ENCODE data around the gene NCL.

The NCL gene

DNA sequence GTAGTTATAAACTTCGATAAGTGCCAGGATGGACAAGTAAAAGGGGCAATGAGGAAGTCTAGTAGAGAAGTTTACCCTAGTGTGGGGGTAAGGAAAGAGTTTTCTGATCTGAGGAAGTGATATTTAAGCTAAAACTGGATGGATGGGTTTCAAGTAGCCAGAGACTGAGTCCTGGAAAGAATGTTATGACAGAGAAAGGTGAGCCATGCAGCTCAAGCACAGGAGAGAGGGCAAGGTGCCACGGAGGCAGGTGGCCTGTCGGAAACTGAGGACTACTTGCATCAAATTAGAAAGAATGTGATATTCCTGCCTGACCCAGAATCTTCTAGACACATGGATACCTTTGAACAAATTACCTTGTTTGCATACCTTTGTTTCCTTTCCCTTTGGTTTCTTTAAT lies 39.5 kb upstream of the NCL start:
- H3K9me3 ChIP-seq (ENCODE audit: control insufficient read depth, insufficient read depth, low read length), result no peaks in the 10 kb centered on the region
- H3K4me3 ChIP-seq (ENCODE audit: low read length), result no peak overlapping the region
- H3K4me1 ChIP-seq (ENCODE audit: control insufficient read depth, low read length), result no peaks in the 10 kb centered on the region
- H3K27ac ChIP-seq (ENCODE audit: low read depth, low read length), result no peak overlapping the region
- no peaks in the 10 kb centered on the region for H3K79me2 ChIP-seq (ENCODE audit: control insufficient read depth, low read length)
- no peaks in the 10 kb centered on the region for H4K20me1 ChIP-seq (ENCODE audit: control insufficient read depth, insufficient read depth, low read depth, low read length)
- H3F3A ChIP-seq (ENCODE audit: control insufficient read depth, insufficient read depth), result no peaks in the 10 kb centered on the region
- TF ChIP-seq CTCF (IDR thresholded peaks at IDR 0.05; ENCODE audit: low read depth, low read length, poor library complexity, severe bottlenecking), result no peak
- no peak for TF ChIP-seq EZH2phosphoT487 (IDR thresholded peaks at IDR 0.05; ENCODE audit: borderline replicate concordance, low read length)
- H3K9me2 ChIP-seq (replicated peaks; ENCODE audit: control insufficient read depth, low read length), result no peaks in the 10 kb centered on the region
- H3K27me3 ChIP-seq (ENCODE audit: control insufficient read depth, low read length), result no peaks in the 10 kb centered on the region
- no peak overlapping the region for H3K4me2 ChIP-seq (ENCODE audit: low read length)
- peaks cover 24% of the 10 kb centered on the region for H3K36me3 ChIP-seq (ENCODE audit: control insufficient read depth, low read length)

- no peaks in the 10 kb centered on the region for H3K9me3 ChIP-seq (ENCODE audit: control insufficient read depth, insufficient read depth, low read length)
- peaks cover 24% of the 10 kb centered on the region for H3K36me3 ChIP-seq (ENCODE audit: control insufficient read depth, low read length)
- no peaks in the 10 kb centered on the region for H3F3A ChIP-seq (ENCODE audit: control insufficient read depth, insufficient read depth)
- H3K4me2 ChIP-seq (ENCODE audit: low read length), result no peak overlapping the region
- no peak overlapping the region for H3K27ac ChIP-seq (ENCODE audit: low read depth, low read length)
- no peaks in the 10 kb centered on the region for H3K9me2 ChIP-seq (replicated peaks; ENCODE audit: control insufficient read depth, low read length)
- no peaks in the 10 kb centered on the region for H4K20me1 ChIP-seq (ENCODE audit: control insufficient read depth, insufficient read depth, low read depth, low read length)
- H3K79me2 ChIP-seq (ENCODE audit: control insufficient read depth, low read length), result no peaks in the 10 kb centered on the region
- no peak overlapping the region for H3K4me3 ChIP-seq (ENCODE audit: low read length)
- H3K4me1 ChIP-seq (ENCODE audit: control insufficient read depth, low read length), result no peaks in the 10 kb centered on the region
- no peaks in the 10 kb centered on the region for H3K27me3 ChIP-seq (ENCODE audit: control insufficient read depth, low read length)
- TF ChIP-seq CTCF (IDR thresholded peaks at IDR 0.05; ENCODE audit: low read depth, low read length, poor library complexity, severe bottlenecking) (no peak), EZH2phosphoT487 (IDR thresholded peaks at IDR 0.05; ENCODE audit: borderline replicate concordance, low read length) (no peak)
Measured at GRCh38 chr2:231502596-231502995, 38.3 kb upstream of the NCL start.

DNA sequence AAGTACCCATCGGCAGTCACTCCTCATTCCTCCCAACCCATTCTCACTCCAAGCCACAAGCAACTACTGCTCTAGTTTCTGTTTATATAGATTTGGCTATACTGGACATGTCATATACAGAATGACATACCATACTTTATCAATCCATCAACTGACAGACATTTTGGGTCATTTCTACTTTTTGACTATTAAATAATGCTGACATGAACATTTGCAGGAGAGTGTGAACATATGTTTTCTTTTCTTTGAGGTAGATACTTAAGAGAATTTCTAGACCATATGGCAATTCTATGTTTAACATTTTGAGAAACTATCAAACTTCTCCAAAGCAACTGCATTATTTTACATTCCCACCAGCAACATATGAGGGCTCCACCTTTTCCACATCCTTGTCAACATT lies 33.4 kb upstream of the NCL start:
- no peaks in the 10 kb centered on the region for H3K79me2 ChIP-seq (ENCODE audit: control insufficient read depth, low read length)
- H4K20me1 ChIP-seq (ENCODE audit: control insufficient read depth, insufficient read depth, low read depth, low read length), result no peaks in the 10 kb centered on the region
- H3K4me2 ChIP-seq (ENCODE audit: low read length), result no peak overlapping the region
- TF ChIP-seq CTCF (IDR thresholded peaks at IDR 0.05; ENCODE audit: low read depth, low read length, poor library complexity, severe bottlenecking) (no peak), EZH2phosphoT487 (IDR thresholded peaks at IDR 0.05; ENCODE audit: borderline replicate concordance, low read length) (no peak)
- H3K9me3 ChIP-seq (ENCODE audit: control insufficient read depth, insufficient read depth, low read length), result no peaks in the 10 kb centered on the region
- no peaks in the 10 kb centered on the region for H3K27me3 ChIP-seq (ENCODE audit: control insufficient read depth, low read length)
- no peak overlapping the region for H3K4me3 ChIP-seq (ENCODE audit: low read length)
- peaks cover 5% of the 10 kb centered on the region for H3K36me3 ChIP-seq (ENCODE audit: control insufficient read depth, low read length)
- H3K4me1 ChIP-seq (ENCODE audit: control insufficient read depth, low read length), result no peaks in the 10 kb centered on the region
- peaks cover 12% of the 10 kb centered on the region; the same call in 1 of the 2 replicates for H3F3A ChIP-seq (ENCODE audit: control insufficient read depth, insufficient read depth)
- no peak overlapping the region for H3K27ac ChIP-seq (ENCODE audit: low read depth, low read length)
- no peaks in the 10 kb centered on the region for H3K9me2 ChIP-seq (replicated peaks; ENCODE audit: control insufficient read depth, low read length)

DNA sequence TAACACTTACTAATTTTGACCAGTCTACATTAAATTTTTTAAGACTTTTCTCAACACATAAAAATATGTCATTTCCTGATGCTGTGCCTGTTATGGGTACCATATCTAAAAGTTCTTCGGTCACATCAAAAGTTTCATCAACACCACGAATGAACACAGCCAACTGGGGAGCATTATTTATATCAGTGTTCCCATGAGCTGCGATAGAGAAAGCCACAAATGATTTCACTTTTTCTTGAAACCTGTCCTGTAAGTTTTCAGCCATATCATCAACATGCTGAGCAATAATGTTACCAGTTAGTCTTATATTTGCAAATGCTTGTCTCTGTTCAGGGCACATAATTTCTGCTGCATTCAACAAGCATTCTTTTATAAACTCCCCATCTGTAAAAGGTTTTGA lies 30.4 kb upstream of the NCL start:
- Histone ChIP-seq H3K4me3 (ENCODE audit: low read length) (no peak overlapping the region), H4K20me1 (ENCODE audit: control insufficient read depth, insufficient read depth, low read depth, low read length) (no peaks in the 10 kb centered on the region), H3K4me1 (ENCODE audit: control insufficient read depth, low read length) (no peaks in the 10 kb centered on the region), H3K4me2 (ENCODE audit: low read length) (no peak overlapping the region), H3K36me3 (ENCODE audit: control insufficient read depth, low read length) (no peaks in the 10 kb centered on the region), H3K79me2 (ENCODE audit: control insufficient read depth, low read length) (no peaks in the 10 kb centered on the region), H3K27me3 (ENCODE audit: control insufficient read depth, low read length) (no peaks in the 10 kb centered on the region), H3F3A (ENCODE audit: control insufficient read depth, insufficient read depth) (peaks cover 12% of the 10 kb centered on the region; the same call in 1 of the 2 replicates), H3K9me2 (replicated peaks; ENCODE audit: control insufficient read depth, low read length) (no peaks in the 10 kb centered on the region), H3K9me3 (ENCODE audit: control insufficient read depth, insufficient read depth, low read length) (no peaks in the 10 kb centered on the region), H3K27ac (ENCODE audit: low read depth, low read length) (no peak overlapping the region)
- TF ChIP-seq CTCF (IDR thresholded peaks at IDR 0.05; ENCODE audit: low read depth, low read length, poor library complexity, severe bottlenecking) (no peak), EZH2phosphoT487 (IDR thresholded peaks at IDR 0.05; ENCODE audit: borderline replicate concordance, low read length) (no peak)

Data from DOHH2 (cell line).